Measurements from ENCODE around the gene CDHR3.

GRCh38 chr7:106058928-106059324 is 95.9 kb downstream of the CDHR3 start:
- no peak for TF ChIP-seq POLR2AphosphoS5 (IDR thresholded peaks at IDR 0.05; ENCODE audit: borderline replicate concordance, low read depth, low read length)
- TF ChIP-seq EZH2 (IDR thresholded peaks at IDR 0.05) = no peak
